Measurements from ENCODE around the gene POU2AF1.

The POU2AF1 gene

GRCh38 chr11:111419641-111420327 is 40.7 kb upstream of the POU2AF1 start:
- TF ChIP-seq CTCF (IDR thresholded peaks at IDR 0.05), result no peak
- no peak overlapping the region for H3K27ac ChIP-seq

- no peak overlapping the region for H3K27ac ChIP-seq
- TF ChIP-seq CTCF (IDR thresholded peaks at IDR 0.05), result no peak
- TF ChIP-seq ZFX (IDR thresholded peaks at IDR 0.05; ENCODE audit: borderline replicate concordance), result no peak
Measured at GRCh38 chr11:111419181-111419580, 40.1 kb upstream of the POU2AF1 start.

GRCh38 chr11:111418436-111418787 is 39.3 kb upstream of the POU2AF1 start:
- H3K27ac ChIP-seq, result no peak overlapping the region
- TF ChIP-seq ZFX (IDR thresholded peaks at IDR 0.05; ENCODE audit: borderline replicate concordance), result no peak
- TF ChIP-seq CTCF (IDR thresholded peaks at IDR 0.05), result no peak

GRCh38 chr11:111417766-111418435 is 38.8 kb upstream of the POU2AF1 start:
- TF ChIP-seq CTCF (IDR thresholded peaks at IDR 0.05) (no peak), ZFX (IDR thresholded peaks at IDR 0.05; ENCODE audit: borderline replicate concordance) (no peak)
- H3K27ac ChIP-seq, result no peak overlapping the region

- TF ChIP-seq ZFX (IDR thresholded peaks at IDR 0.05; ENCODE audit: borderline replicate concordance) (no peak), CTCF (IDR thresholded peaks at IDR 0.05) (no peak)
- H3K27ac ChIP-seq, result no peak overlapping the region
Measured at GRCh38 chr11:111417011-111417765, 38.1 kb upstream of the POU2AF1 start.

GRCh38 chr11:111416231-111416960 is 37.3 kb upstream of the POU2AF1 start:
- TF ChIP-seq ZFX (IDR thresholded peaks at IDR 0.05; ENCODE audit: borderline replicate concordance), result no peak
- no peak for TF ChIP-seq CTCF (IDR thresholded peaks at IDR 0.05)
- no peak overlapping the region for H3K27ac ChIP-seq
